GM19324 (cell line): ENCODE measurements around the gene OTOP3.
"Not testable (repeated sequence)": the region's sequence is repeated elsewhere in the genome, so short reads cannot be mapped to it uniquely, and the experiment has no call there.

ENCODE experiments used
- ATAC-seq: cut with Tn5 transposase; IDR thresholded peaks from one replicate; pipeline ENCODE4 v1.9.1; 2021; ENCODE audit warnings: mild to moderate bottlenecking, moderate library complexity; ENCODE audit not compliant: unreplicated experiment, low FRiP score

OTOP3 gene, protein sequence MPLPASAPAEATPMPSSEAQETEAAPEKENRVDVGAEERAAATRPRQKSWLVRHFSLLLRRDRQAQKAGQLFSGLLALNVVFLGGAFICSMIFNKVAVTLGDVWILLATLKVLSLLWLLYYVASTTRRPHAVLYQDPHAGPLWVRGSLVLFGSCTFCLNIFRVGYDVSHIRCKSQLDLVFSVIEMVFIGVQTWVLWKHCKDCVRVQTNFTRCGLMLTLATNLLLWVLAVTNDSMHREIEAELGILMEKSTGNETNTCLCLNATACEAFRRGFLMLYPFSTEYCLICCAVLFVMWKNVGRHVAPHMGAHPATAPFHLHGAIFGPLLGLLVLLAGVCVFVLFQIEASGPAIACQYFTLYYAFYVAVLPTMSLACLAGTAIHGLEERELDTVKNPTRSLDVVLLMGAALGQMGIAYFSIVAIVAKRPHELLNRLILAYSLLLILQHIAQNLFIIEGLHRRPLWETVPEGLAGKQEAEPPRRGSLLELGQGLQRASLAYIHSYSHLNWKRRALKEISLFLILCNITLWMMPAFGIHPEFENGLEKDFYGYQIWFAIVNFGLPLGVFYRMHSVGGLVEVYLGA

DNA sequence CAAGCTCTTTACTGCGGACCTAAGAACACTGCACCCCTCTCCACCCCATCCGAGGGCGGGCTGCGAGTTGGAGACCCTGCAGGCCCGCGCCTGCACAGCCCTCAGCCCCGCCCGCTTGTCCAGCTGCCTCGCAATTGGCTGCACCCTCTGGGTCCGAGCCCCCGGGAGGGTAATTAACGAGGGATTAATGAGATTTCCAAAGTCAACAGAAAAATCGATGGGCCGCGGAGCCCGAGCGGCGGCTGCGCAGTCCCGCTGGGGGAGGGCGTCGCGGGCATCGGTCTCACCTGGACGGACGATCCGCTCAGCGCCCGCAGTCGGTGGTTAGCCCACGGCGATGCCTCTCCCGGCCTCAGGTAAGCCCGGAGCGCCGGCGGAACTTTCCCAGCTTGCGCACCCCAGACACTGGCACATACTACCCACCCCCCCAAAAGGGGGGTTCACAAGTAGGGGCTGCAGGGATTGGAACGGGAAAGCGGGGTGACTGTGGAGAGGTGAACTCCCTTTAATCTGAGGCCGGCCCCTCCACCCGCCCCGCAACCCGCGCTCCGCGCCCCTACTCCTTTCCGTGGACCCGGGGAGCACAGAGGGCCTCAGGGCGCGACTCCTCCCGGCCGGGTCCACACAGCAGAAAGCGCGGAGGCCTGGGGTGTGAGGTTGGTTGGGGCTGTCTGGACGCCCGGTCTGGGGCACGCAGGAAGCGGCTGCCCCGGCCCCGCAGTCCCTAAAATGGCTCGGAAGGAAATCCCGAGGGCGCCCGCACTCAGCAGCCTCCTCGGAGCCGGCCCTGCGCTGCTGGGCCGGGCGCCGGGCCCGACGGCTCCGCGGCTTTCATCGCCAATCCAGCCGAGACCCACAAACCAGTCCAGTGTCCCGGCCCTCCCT is at the start of gene OTOP3:
TSS of gene OTOP3 (plus strand) at position 314 of the 885 bp plus-strand sequence. CDS start at position 338, 24 bp downstream.
- ATAC-seq, result no peak

DNA sequence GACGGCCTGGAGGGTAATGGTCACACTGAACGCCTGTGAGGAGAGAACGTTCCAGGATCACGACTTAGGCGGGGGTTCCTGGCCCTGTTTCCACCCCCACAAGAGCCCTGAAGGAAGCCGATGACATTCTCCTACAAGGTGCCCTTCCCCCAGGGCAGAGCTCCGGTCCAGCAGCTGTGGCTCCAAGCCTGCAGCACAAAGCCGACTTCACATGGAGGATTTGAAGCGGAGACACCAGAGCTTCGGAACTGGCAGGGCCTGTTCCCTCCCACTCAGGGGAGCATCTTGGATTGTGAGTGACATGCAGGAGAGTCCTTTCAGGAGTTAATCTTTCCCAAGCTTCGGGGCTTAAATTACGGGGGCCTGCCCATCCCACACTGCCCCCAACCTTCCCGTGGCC is 47.2 kb upstream of the OTOP3 start:
- ATAC-seq, result no peak

DNA sequence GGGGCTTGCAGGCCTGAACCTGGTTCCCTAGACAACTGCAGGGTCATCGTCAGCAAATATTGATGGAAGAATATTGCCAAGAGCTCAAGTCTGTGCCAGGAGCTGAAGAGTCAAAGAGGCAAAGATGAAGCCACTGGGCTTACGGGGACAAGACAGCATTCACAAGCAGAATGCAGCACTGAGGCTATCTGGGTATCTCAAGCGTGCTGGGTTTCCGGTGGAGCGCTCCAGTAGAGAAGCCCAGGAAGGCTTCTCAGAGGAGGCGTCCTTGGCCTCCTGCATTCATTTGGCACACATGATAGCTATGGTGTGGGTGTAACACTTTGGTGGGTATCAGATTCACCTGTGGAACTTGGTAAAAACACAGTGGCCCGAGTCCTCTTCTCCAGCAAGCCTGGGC is 45.1 kb upstream of the OTOP3 start:
- ATAC-seq, result no peak

DNA sequence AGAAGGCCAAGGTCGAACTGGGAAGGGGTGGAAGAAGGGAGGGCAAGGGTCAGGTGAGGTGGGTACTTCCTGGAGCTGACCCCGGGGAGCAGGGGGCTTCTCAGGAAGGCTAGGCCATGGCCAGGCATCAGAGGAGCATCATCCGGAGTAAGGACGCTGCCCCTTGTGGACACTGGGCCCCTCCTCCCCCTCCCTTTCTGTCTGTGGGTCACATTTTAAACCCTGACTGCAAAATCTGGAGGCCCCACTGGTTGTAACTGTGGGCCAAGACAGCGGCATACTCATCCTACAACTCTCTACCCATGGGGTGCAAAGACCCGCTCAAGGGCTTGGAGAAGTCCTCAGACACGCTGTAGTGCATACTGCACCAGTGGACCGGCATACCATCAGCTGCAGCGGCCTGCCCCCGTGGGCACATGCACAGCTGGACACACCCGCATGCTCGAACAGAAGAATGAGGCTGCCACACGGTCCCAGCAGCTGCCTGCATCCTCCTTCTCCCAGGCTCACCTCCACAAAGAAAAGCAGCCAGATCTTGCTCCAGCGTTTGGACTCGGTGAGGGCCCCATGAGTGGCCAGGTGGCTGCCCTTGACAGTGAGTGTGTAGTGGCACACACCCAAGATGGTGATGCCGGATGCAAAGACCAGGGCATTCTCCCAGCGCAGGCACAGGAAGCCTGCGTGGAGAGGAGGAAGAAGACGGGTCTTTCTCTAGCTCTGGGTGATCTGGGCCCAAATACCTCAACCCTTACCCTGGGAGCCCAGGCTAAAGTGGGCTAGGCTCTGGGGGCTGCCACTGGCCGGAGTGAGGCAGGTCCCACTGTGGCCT is 43.5 kb upstream of the OTOP3 start:
- no peak for ATAC-seq

DNA sequence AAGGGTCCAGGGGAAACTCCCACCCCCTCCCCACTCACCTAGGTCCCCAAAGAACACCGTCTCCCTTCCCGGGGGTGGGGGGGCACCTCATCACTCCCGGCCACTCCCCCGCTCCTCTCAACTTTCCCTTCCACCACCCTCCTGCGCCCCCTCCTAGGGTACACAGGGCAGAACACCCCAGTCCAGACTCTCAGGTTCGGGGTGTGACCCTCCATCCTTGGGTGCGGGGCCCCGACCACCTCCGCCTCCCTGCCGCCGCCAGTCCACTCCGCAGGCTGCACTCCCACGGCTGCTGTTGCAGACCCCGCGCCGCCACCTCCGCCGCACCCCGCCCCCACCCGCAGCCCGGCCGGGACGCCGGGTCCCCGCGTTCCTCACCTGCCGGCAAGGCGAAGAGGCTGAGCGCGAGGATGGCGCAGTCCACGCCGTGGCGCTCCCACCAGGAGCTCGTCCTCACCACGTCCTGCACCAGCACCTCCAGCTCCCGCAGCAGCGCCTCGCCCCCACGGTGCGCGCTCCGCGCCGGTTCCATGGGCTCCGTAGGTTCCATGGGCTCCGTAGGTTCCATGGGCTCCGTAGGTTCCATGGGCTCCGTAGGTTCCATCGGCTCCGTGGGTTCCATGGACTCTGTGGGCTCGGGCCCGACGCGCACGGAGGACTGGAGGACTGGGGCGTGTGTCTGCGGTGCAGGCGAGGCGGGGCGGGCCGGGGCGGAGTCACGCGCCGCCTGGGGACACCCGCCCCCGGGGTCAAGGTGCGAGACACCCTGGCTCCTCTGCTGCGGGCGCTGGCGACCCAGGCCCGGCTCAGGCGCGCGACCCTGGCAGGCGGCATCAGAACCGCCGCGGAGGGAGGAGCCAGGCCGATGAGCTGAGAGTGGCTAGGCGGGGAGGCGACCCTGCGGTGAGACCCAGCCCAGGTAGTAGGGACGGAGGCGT is 42.5 kb upstream of the OTOP3 start, which contains the start of gene FADS6:
TSS of gene FADS6 (minus strand) at position 660 of the 938 bp plus-strand sequence. CDS start at position 622, 38 bp downstream.
- ATAC-seq, result no peak

DNA sequence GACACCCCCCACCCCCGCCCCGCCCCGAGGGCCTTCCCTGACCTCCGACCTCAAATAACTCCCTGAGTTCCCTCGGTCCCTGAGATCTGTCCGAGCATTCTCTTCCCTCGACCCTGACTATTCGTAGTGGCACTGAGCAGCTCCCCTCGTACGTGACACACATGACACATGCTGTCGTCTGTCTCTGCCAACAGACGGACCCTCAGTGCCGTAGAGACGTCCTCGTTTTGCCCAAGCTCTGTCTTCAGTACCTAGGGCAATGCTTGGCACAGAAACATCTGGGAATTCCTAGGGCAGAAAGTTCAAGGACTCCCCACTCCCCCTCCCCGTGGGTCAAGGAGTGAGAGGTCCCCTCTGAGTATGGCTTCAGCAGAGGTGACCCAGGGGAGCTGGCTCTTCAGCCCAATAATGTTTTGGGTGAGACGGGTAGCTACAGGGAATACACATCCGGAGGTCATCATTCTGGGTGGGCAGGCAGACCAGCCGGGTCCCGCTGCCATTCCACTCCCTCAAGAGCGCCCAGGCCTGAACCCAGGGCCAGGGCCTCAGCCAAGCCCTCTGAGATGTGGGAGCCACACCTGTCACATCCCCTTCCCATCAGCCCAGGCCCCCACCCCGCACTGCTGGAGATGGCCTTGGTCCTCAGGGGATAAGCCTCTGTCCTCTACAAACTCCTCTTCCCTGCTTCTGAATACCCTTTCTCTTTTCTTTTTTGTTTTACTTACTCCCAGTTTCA is 41.6 kb upstream of the OTOP3 start:
- ATAC-seq, result no peak

DNA sequence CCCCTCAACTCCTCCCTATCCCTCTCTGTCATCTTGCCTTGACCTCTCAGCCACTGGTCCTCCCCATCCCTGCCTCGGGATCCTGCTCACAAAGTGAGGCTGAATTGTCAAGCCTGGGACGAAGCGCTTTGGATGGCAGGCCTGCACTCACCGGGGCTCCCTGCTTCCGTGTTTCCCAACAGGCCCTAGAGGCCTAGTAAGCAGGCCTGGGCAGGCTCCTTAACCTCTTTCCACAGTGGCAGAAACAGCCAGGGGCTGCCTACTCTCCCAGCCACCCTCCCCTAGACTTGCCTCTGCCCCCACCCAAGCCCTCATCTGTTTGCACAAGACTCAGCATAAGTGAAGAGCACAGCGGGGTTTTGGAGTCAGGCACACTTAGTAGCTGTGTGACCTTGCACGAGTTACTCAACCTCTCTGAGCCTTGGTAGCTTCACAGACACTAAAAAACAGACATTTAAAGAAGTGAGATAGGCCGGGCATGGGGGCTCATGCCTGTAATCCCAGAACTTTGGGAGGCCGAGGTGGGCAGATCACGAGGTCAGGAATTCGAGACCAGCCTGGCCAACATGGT is 37.2 kb upstream of the OTOP3 start:
- no peak for ATAC-seq

DNA sequence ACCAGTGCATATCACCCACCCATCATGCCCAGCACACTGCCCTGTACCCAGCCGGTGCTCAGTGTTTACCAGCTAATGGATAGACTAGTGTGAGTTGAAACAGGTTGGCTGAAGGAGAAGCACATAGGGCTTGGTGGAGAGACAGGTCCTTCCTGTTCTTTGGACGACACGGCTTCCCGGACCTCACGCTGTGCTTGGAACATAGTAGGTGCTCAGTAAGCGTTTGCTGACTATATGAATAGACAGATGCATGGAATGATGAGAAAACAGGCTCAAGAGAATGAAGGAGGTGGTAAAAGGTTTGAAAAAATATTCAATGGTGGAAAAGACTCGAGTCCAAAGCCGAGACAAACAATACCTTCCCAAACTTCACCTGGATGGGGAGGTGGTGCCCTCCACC is 35.5 kb upstream of the OTOP3 start:
- no peak for ATAC-seq

DNA sequence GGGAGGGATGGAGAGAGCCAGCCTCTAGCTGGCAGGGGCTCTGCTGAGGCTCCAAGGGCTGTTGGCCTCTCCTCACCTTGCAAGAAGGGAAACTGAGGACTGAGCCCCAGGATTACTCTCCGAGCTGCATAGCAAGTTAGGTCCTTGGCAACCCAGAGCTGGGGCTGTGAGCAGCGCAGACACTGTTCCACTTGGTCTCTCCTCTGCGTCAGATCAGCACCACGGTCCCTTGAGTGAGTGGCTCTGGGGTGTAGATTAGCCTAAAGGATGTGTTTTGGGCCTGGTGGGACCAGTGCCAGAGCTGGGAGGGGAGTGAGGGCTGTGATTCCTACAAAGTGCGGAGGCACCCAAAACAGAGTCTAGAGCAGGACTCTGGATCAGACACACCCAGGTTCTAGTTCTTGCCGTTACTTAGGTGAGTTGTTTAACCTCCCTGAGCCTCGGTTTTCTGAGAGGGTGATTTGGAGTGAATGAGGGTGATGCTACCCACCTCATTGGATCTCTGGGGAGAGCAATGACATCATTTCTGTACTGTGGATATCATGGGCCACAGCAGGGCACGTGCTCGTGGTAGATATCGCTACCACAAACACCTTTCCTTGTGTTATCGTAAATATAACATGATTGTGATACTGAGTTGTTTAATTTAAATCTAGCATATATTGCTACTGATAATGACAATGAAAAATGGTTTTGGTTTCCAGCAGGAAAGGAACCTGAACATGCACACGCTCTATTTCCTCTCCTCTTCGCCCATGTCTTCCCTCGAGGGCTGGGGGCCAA is 34.2 kb upstream of the OTOP3 start:
- ATAC-seq, result no peak

DNA sequence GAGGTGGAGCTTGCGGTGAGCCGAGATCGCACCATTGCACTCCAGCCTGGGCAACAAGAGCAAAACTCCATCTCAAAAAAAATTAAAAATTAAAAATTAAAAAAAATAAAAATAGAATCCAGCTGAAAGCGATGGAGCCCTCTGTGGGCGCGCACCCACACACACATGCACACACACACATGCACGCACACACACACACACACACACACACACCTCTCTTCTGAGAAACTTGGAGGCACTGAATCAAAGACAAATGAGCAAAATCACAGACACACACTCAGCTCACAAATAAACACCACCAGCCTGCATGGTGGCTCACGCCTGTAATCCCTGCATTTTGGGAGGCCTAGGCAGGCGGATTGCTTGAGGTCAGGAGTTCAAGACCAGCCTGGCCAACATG is 32.7 kb upstream of the OTOP3 start:
- no peak for ATAC-seq

DNA sequence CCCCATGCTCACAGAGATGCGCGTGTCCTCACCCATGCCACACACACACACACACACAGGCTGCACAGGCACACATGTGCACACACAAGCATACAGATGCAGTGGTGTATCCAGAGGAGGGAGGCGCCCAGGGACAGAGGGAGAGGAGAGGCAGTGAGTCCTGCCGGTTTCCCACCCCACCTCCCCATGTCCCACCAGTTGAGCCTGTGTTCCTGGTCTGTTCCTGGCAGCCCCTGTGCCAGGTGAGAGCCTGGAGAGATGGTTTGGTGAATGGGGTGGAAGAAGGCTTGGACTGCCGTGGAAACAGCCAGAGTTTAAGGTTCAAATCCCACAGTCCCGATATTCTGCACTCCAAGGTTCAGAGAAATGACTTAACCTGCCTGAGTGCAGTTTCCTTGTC is 32.0 kb upstream of the OTOP3 start:
- no peak for ATAC-seq

DNA sequence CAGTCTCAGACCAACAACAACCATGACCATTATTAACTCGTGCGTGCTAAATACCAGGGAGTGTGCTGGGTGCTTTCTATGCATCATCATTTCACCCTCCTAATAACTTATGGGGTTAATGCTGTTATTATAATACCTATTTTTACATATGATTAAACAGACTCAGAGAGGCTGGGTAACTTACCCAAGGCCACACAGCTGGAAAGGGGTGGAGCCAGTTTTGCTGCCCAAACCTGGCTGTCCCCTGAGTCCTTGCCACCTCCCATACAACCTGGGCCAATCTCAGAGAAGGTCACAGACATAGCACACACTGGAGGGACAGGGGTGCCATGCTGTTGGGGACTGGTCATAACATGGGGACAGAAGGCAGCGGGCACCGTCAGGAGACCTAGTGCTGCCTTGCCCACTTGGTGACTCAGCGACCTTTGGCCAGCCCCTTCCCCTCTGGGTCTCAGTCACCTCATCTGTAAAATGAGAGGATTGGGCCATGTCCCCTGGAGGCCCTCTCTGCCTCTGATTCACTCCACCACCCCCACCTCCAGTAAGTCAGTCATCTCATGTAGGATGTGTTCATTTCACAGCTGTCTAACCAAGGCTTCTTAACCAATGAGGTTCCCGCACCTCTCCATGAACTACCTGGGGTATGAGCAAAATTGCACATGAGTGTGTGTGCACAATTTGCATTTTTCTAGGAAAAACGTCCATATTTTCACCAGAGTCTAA is 30.9 kb upstream of the OTOP3 start:
- no peak for ATAC-seq

DNA sequence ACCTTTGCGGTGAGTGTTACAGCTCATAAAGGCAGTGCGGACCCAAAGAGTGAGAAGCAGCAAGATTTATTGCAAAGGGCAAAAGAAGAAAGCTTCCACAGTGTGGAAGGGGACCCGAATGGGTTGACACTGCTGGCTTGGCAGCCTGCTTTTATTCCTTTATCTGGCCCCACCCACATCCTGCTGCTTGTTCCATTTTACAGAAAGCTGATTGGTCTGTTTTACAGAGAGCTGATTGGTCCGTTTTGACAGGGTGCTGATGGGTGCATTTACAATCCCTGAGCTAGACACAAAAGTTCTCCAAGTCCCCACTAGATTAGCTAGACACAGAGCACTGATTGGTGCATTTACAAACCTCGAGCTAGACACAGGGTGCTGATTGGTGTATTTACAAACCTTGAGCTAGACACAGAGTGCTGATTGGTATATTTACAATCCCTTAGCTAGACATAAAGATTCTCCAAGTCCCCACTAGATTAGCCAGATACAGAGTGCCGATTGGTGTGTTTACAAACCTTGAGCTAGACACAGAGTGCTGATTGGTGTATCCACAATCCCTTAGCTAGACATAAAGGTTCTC is 29.4 kb upstream of the OTOP3 start:
- not testable (repeated sequence) for ATAC-seq

DNA sequence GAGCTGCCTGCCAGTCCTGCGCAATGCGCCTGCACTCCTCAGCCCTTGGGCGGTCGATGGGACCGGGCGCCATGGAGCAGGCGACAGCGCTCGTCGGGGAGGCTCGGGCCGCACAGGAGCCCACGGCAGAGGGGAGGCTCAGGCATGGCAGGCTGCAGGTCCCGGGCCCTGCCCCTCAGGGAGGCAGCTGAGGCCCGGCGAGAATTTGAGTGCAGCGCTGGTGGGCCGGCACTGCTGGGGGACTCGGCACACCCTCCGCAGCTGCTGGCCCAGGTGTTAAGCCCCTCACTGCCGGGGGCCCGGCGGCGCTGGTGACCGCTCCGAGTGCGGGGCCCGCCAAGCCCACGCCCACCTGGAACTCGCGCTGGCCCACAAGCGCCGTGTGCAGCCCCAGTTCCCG is 28.7 kb upstream of the OTOP3 start:
- no peak for ATAC-seq

DNA sequence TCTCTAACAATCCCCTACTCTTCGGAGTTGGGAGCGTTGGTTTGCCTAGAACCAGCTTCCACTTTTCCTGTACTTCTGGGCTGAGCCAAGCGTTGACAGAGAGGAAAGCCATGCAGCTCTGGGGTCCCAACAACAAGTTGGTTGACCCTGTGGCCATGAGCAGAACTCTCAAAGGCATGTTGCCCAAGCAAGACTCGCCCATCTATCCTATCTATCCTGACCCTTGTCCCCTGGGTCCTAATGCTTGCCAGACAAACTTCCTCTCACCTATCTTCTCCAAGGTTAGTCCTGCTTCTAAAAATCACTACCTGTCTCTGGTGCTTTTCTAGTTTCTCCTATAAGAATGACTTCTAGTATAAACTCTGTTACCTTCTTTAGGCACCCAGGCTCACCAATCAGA is 26.6 kb upstream of the OTOP3 start:
- not testable (repeated sequence) for ATAC-seq

DNA sequence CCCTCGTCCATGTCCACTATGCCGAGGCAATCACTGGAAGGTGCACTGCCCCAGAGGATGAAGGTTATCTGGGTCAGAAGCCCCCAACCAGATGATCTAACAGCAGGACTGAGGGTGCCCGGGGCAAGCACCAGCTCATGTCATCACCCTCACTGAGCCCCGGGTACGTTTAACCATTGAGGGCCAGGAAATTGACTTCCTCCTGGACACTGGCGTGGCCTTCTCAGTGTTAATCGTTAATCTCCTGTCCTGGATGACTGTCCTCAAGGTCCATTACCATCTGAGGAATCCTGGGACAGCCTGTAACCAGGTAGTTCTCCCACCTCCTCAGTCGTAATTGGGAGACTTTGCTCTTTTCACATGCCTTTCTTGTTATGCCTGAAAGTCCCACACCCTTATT is 24.3 kb upstream of the OTOP3 start:
- not testable (repeated sequence) for ATAC-seq
